HepG2 (cell line): ENCODE results near the gene NUAK1. TPM values are rescaled to one million over a fixed set of nuclear protein-coding genes. Genes with fewer than 3 reads are reported as not detected.

ENCODE experiments used
- ATF7 ChIP-seq, 2 experiments: fragments of 450-650 bp in 1 of 2; sonication (generic) in 1 of 2; formaldehyde crosslinking in 1 of 2; IDR thresholded peaks; 2 replicates each; pipeline versions ENCODE4 v1.4.0 to v1.6.1; 2016 to 2020; ENCODE audit warnings: antibody characterized with exemption in 1 of 2, mild to moderate bottlenecking in 1 of 2, missing genetic modification reagents in 1 of 2
- CHCHD3 ChIP-seq: sonication (generic); formaldehyde crosslinking; IDR thresholded peaks from 2 replicates; pipeline ENCODE4 v1.8.0; 2022; ENCODE audit warnings: mild to moderate bottlenecking, missing genetic modification reagents, moderate library complexity
- FOXK1 ChIP-seq: sonication (generic); formaldehyde crosslinking; IDR thresholded peaks from 2 replicates; pipeline ENCODE4 v1.4.0; 2020; ENCODE audit warnings: low read depth, missing genetic modification reagents, borderline replicate concordance
- IRX3 ChIP-seq: sonication (generic); formaldehyde crosslinking; IDR thresholded peaks from 2 replicates; pipeline ENCODE4 v1.8.1; 2023; ENCODE audit warnings: mild to moderate bottlenecking, low read depth, missing genetic modification reagents, borderline replicate concordance
- KLF6 ChIP-seq: IDR thresholded peaks from 2 replicates; pipeline ENCODE4 v1.8.0; 2016; ENCODE audit warnings: missing biosample characterization, missing genetic modification reagents
- NFYB ChIP-seq: sonication (generic); formaldehyde crosslinking; IDR thresholded peaks from 2 replicates; pipeline ENCODE4 v1.4.0; 2020; ENCODE audit warnings: missing genetic modification reagents
- NFYC ChIP-seq: IDR thresholded peaks from 2 replicates; pipeline ENCODE4 v1.6.1; 2016; ENCODE audit warnings: missing genetic modification reagents, missing compliant biosample characterization
- NRL ChIP-seq: sonication (generic); formaldehyde crosslinking; IDR thresholded peaks from 2 replicates; pipeline ENCODE4 v1.5.0; 2020; ENCODE audit warnings: missing genetic modification reagents, mild to moderate bottlenecking, moderate library complexity, borderline replicate concordance
- PCBP2 ChIP-seq: fragments of 200-400 bp; formaldehyde crosslinking; optimal IDR thresholded peaks from 2 replicates; pipeline ENCODE3; 2018; ENCODE audit warnings: low read length, low read depth; ENCODE audit not compliant: poor library complexity, severe bottlenecking
- POLR2AphosphoS5 ChIP-seq: IDR thresholded peaks from 2 replicates; pipeline ENCODE4 v1.6.1; 2012; ENCODE audit warnings: low read depth, low read length
- SIN3B ChIP-seq: fragments of 150-350 bp; IDR thresholded peaks from 2 replicates; pipeline ENCODE4 v1.6.1; 2014; ENCODE audit warnings: low read length
- ZFP37 ChIP-seq: sonication (generic); formaldehyde crosslinking; IDR thresholded peaks from 2 replicates; pipeline ENCODE4 v1.4.0; 2020; ENCODE audit warnings: missing genetic modification reagents, borderline replicate concordance
- ZNF282 ChIP-seq: fragments of 450-650 bp; IDR thresholded peaks from 2 replicates; pipeline ENCODE4 v1.6.1; 2018; ENCODE audit not compliant: partially characterized antibody
- ZNF446 ChIP-seq: sonication (generic); formaldehyde crosslinking; IDR thresholded peaks from 2 replicates; pipeline ENCODE4 v1.5.0; 2020; ENCODE audit warnings: mild to moderate bottlenecking, missing genetic modification reagents
- ZNF605 ChIP-seq: sonication (generic); formaldehyde crosslinking; IDR thresholded peaks from 2 replicates; pipeline ENCODE4 v1.8.0; 2022; ENCODE audit warnings: mild to moderate bottlenecking, missing genetic modification reagents
- ZNF776 ChIP-seq: sonication (generic); formaldehyde crosslinking; IDR thresholded peaks from 2 replicates; pipeline ENCODE4 v1.4.0; 2020; ENCODE audit warnings: mild to moderate bottlenecking, missing genetic modification reagents
- polyA plus RNA-seq, 8 experiments: library from polyadenylated mRNA; depleted of rRNA in 3 of 8; stranded (reverse) in 7 of 8; unstranded in 1 of 8; fragments of >200 nt; fragmentation: Illumina TruSeq in 4 of 8; extraction: Trizol in 4 of 8; gene quantifications; 2 replicates each; pipeline versions ENCODE4 v1.2.1 to v1.2.3, GENCODE V29; 2011 to 2016; ENCODE audit warnings: low read depth in 4 of 8, missing spikeins in 1 of 8, mixed read lengths in 1 of 8; ENCODE audit not compliant: insufficient read depth in 1 of 8
- total RNA-seq, 5 experiments: library from RNA; depleted of rRNA; stranded (reverse); fragments of >200 nt; fragmentation: Illumina TruSeq; extraction: Trizol; gene quantifications; 2 replicates each; pipeline ENCODE4 v1.2.3, GENCODE V29; 2016; ENCODE audit warnings: low read depth in 1 of 5
- TF ChIP-seq, protein P1 (sequence below): sonication (generic); formaldehyde crosslinking; IDR thresholded peaks from 2 replicates; pipeline ENCODE4; 2020; ENCODE audit warnings: missing genetic modification reagents, mild to moderate bottlenecking, borderline replicate concordance
- TF ChIP-seq, protein P2 (sequence below): sonication (generic); formaldehyde crosslinking; IDR thresholded peaks from 2 replicates; pipeline ENCODE4 v1.5.0; 2020; ENCODE audit warnings: missing genetic modification reagents
- TF ChIP-seq, protein P3 (sequence below), 2 experiments: IDR thresholded peaks; 2 replicates each; pipeline ENCODE4 v1.6.1; 2011 to 2012; ENCODE audit warnings: low read length in 2 of 2, borderline replicate concordance in 1 of 2, low read depth in 1 of 2, mild to moderate bottlenecking in 1 of 2, moderate library complexity in 1 of 2
- TF ChIP-seq, protein P4 (sequence below): sonication (generic); formaldehyde crosslinking; IDR thresholded peaks from 2 replicates; pipeline ENCODE4 v1.5.1; 2020; ENCODE audit warnings: mild to moderate bottlenecking, missing genetic modification reagents

NUAK1 gene
- total and polyA plus RNA-seq, 2 of the 13 experiments (the other 11 are each of a cell fraction or from before 2014, with no cell fraction given) = 1.7 to 1.9 TPM

DNA sequence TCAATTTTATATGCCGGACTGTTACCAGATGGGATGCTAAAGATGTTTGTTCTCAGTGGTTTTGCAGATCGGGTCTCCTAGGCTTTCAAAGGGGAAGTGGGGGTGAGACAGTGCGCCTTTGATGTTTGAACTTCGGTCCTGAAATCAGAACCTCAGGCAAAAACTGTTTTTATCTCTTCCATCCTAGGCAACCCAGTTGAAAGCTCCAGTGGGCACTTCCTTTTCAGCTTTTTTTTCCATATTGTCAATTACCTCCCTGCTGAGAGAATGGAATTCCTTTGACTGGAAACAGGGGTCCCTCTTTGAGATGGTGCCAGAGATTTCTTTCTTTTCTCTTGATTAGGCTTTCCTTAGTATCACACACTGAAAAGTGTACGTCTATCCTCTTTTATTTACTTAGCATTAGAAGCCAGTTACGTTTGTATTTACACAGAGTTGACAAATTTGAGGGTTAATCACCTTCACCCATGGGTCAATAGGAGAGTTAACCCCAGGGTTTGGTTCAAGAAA lies 40.0 kb downstream of the NUAK1 start (continued):
- no peak for TF ChIP-seq POLR2AphosphoS5
- TF ChIP-seq NFYC = no peak
- TF ChIP-seq ZNF605 (CRISPR knock-in tag) = no peak
- TF ChIP-seq NFYB (CRISPR knock-in tag) = no peak
- no peak for TF ChIP-seq ATF7 (IDR thresholded peaks at IDR 0.05)
- TF ChIP-seq ATF7 (CRISPR knock-in tag; IDR thresholded peaks at IDR 0.05) = no peak
- TF ChIP-seq CHCHD3 (CRISPR knock-in tag) = no peak
- TF ChIP-seq ZNF446 = no peak
- no peak for TF ChIP-seq ZNF282
- TF ChIP-seq KLF6 (CRISPR knock-in tag) = no peak
- TF ChIP-seq, protein P1, sequence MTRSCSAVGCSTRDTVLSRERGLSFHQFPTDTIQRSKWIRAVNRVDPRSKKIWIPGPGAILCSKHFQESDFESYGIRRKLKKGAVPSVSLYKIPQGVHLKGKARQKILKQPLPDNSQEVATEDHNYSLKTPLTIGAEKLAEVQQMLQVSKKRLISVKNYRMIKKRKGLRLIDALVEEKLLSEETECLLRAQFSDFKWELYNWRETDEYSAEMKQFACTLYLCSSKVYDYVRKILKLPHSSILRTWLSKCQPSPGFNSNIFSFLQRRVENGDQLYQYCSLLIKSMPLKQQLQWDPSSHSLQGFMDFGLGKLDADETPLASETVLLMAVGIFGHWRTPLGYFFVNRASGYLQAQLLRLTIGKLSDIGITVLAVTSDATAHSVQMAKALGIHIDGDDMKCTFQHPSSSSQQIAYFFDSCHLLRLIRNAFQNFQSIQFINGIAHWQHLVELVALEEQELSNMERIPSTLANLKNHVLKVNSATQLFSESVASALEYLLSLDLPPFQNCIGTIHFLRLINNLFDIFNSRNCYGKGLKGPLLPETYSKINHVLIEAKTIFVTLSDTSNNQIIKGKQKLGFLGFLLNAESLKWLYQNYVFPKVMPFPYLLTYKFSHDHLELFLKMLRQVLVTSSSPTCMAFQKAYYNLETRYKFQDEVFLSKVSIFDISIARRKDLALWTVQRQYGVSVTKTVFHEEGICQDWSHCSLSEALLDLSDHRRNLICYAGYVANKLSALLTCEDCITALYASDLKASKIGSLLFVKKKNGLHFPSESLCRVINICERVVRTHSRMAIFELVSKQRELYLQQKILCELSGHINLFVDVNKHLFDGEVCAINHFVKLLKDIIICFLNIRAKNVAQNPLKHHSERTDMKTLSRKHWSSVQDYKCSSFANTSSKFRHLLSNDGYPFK (CRISPR knock-in tag) = no peak
- TF ChIP-seq NRL = no peak
- no peak for TF ChIP-seq PCBP2
- TF ChIP-seq, protein P2, sequence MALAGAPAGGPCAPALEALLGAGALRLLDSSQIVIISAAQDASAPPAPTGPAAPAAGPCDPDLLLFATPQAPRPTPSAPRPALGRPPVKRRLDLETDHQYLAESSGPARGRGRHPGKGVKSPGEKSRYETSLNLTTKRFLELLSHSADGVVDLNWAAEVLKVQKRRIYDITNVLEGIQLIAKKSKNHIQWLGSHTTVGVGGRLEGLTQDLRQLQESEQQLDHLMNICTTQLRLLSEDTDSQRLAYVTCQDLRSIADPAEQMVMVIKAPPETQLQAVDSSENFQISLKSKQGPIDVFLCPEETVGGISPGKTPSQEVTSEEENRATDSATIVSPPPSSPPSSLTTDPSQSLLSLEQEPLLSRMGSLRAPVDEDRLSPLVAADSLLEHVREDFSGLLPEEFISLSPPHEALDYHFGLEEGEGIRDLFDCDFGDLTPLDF = no peak
- TF ChIP-seq, protein P3, sequence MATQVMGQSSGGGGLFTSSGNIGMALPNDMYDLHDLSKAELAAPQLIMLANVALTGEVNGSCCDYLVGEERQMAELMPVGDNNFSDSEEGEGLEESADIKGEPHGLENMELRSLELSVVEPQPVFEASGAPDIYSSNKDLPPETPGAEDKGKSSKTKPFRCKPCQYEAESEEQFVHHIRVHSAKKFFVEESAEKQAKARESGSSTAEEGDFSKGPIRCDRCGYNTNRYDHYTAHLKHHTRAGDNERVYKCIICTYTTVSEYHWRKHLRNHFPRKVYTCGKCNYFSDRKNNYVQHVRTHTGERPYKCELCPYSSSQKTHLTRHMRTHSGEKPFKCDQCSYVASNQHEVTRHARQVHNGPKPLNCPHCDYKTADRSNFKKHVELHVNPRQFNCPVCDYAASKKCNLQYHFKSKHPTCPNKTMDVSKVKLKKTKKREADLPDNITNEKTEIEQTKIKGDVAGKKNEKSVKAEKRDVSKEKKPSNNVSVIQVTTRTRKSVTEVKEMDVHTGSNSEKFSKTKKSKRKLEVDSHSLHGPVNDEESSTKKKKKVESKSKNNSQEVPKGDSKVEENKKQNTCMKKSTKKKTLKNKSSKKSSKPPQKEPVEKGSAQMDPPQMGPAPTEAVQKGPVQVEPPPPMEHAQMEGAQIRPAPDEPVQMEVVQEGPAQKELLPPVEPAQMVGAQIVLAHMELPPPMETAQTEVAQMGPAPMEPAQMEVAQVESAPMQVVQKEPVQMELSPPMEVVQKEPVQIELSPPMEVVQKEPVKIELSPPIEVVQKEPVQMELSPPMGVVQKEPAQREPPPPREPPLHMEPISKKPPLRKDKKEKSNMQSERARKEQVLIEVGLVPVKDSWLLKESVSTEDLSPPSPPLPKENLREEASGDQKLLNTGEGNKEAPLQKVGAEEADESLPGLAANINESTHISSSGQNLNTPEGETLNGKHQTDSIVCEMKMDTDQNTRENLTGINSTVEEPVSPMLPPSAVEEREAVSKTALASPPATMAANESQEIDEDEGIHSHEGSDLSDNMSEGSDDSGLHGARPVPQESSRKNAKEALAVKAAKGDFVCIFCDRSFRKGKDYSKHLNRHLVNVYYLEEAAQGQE (IDR thresholded peaks at IDR 0.05; ENCODE audit: borderline replicate concordance in 1 of 2, low read depth in 1 of 2, low read length in 2 of 2) = no peak
- TF ChIP-seq, protein P4, sequence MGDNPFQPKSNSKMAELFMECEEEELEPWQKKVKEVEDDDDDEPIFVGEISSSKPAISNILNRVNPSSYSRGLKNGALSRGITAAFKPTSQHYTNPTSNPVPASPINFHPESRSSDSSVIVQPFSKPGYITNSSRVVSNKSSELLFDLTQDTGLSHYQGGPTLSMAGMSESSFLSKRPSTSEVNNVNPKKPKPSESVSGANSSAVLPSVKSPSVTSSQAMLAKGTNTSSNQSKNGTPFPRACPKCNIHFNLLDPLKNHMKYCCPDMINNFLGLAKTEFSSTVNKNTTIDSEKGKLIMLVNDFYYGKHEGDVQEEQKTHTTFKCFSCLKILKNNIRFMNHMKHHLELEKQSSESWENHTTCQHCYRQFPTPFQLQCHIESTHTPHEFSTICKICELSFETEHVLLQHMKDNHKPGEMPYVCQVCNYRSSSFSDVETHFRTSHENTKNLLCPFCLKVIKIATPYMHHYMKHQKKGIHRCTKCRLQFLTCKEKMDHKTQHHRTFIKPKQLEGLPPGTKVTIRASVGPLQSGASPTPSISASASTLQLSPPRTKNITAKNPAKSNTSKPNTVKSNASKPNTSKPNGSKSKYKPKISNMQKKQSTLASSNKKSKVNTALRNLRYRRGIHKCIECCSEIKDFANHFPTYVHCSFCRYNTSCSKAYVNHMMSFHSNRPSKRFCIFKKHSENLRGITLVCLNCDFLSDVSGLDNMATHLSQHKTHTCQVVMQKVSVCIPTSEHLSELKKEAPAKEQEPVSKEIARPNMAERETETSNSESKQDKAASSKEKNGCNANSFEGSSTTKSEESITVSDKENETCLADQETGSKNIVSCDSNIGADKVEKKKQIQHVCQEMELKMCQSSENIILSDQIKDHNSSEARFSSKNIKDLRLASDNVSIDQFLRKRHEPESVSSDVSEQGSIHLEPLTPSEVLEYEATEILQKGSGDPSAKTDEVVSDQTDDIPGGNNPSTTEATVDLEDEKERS (CRISPR knock-in tag) = no peak
- TF ChIP-seq ZFP37 (CRISPR knock-in tag) = no peak
- no peak for TF ChIP-seq ZNF776
- TF ChIP-seq SIN3B = no peak
- no peak for TF ChIP-seq IRX3
- TF ChIP-seq FOXK1 = peak; percentile 39; the same call in 1 of the 2 replicates
